GM21526 (cell line): Measurements from ENCODE around the gene RCVRN.
"Not testable (repeated sequence)": the region's sequence is repeated elsewhere in the genome, so short reads cannot be mapped to it uniquely, and the experiment has no call there.

Experiments
- ATAC-seq: cut with Tn5 transposase; IDR thresholded peaks from one replicate; pipeline ENCODE4 v1.9.1; 2021; ENCODE audit warnings: moderate library complexity; ENCODE audit not compliant: unreplicated experiment, low FRiP score

RCVRN gene

DNA sequence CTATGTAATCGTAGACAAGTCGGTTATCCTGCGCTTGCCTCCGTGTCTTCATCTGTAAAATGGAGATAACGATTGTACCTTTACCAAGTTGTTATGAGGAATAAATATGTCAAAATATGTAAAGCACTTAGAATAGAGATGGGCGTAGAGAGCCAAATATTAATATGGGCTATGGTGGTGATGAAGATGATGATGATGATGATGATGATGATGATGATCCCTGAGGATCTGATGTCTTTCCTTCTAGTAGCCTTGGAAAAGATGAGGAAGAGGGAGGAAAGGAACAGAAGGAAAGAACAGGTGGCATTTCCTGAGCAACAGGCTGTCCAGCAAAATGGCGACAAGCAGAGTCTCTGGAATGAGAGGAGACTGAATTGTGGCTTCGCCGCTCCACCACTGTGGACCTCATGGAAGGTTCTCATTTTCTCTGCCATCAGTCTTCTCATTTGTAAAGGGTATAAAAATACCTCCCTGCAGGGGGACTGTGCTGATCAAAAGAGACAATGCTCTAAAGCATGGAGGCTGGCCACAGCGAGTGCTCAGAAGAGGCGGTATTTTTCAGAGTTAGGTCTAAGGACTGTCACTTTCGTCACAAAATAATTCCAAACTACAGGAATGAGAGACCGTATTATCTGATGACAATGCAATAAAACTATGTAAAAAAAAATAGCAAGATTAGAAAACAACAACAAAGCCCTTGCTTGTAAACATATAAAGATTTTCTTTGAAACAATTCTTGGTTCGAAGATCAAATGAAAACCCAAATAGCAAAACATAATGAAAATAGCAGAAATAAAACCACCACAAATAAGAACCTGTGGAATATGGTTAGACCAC, 17.2 kb upstream of the RCVRN start:
- ATAC-seq, result no peak

DNA sequence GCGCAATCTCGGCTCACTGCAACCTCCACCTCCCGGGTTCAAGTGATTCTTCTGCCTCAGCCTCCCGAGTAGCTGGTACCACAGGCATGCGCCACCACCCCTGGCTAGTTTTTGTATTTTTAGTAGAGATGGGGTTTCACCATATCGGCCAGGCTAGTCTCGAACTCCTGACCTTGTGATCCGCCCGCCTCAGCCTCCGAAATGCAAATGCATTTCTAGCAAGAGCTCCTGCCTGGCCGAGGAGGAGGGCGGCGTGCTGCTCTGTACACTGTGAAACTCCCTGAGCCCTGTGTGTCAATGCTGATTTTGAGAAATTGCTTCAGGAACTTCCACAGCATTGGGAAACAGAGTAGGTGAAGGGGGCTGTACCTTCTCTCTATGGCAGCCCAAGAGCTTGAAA, 16.1 kb upstream of the RCVRN start:
- ATAC-seq, result not testable (repeated sequence)

DNA sequence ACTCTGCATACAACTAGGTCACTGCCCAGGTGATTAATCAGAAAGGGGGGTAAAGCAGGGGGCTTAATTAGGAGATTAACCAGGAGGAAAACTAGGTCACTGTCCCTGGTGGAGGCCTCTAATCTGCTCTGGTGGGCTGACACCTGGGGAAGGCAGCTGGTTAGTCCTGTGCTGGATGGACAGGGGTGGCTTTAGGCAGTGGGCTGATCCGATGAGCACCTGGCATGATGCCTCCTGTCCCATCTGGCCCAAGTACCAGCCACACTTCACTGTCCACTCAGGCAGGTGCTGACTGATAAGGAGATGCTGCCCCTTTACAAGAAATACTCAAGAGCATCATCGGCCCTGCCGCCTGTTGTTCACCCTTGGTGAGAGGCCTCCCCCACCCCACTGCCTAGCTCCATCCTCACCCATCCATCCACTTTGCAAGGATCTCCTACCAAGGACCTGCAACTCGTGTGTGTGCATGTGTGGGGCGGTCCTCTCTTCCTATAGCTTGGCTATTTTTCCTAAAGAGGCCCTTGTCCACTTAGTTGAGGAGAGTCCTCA, 13.8 kb upstream of the RCVRN start:
- no peak for ATAC-seq

DNA sequence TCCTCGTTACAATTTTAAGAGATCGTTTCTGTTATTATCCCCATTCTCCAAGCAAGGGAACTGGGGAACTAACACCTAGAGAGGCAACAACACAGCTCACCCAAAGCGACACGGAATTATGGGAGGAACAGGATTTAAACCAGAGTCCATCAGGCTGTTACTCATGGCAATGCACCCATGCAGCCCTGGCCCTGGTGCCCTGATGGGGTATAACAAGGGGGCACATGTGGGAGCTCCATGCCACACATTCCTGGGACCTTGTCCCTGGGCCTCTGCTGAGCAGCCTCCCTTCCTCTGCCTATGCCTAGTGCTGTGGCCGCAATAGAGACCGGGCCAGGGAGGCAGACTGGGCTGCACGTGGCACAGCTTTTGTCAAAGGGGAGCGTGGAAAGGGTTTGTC, 13.3 kb upstream of the RCVRN start:
- no peak for ATAC-seq

DNA sequence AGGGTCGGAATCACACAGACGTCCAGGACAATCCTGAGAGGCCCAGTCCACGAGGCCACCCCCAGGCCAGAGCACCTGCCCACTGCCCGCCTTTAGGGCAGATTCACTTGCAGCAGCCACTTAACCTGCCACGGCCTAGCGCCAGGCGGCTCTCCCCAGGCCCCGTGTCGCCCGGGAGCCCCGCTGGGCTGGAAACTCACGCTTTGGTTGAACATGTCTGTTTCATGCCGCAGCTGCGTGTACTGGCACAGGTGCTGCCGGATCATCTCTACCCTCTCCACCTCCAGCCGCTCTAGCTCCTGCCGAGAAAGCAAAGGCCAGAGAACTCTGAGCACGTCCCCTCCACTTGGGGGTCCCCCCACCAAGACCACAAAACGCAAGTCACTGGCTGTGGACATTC, 12.7 kb upstream of the RCVRN start:
- no peak for ATAC-seq

DNA sequence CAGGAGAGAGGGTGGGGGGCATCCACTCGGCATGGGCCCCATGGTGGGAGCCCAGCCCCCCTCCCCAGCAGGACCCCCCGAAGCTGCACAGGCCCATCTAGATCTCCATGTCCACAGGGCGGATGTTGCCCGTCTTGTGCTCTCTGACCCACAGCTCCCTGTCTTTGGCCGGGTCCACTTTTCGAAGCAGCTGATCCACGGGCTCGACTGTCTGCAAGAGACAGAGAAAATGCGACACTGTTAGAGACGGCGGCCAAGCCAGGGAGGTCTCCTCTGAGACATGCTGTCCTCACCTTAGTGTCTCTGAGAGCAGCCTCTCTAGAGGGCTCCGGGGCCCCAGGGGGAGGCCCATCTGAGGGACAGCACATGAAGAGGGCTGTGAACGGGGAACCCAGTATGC, 12.1 kb upstream of the RCVRN start:
- ATAC-seq, result no peak

DNA sequence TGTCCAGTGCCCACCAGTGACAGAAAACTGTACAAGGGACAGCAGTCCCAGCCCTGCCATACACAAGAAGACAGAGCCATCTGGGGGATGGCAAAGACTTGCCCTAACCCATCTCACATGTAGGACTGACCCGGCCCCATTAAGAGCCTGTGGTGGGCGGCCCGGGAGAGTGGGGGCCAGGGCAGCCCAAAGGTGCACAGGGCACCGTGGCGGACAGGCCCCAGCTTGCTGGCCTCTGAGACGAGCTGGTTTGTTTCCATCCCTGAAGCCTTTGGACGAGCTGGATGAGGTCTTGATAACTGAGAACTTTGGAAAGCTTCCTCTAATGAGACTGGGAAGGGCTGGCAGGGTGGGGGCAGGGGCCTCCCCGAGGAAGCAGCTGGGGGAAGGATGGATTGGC, 11.0 kb upstream of the RCVRN start:
- ATAC-seq, result no peak

DNA sequence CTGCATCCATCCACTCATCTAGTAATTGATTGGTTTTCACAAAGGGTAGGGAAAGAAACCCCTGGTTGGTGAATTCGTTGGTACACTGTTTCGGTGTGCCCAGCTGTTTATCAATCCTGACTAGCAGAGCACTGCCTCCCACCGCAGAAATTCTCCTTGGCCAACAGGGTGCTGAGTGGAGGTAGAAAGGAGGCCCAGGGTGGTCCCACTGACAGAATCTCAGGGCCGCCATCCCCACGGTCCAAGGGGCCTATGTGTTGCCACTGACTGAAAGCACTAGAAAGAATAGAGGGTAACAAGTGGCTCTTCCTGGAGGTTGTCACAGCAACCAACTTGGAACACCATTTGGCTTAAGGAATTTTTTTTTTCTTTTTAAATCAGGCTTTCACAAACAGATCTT, 8.4 kb upstream of the RCVRN start:
- ATAC-seq, result no peak

DNA sequence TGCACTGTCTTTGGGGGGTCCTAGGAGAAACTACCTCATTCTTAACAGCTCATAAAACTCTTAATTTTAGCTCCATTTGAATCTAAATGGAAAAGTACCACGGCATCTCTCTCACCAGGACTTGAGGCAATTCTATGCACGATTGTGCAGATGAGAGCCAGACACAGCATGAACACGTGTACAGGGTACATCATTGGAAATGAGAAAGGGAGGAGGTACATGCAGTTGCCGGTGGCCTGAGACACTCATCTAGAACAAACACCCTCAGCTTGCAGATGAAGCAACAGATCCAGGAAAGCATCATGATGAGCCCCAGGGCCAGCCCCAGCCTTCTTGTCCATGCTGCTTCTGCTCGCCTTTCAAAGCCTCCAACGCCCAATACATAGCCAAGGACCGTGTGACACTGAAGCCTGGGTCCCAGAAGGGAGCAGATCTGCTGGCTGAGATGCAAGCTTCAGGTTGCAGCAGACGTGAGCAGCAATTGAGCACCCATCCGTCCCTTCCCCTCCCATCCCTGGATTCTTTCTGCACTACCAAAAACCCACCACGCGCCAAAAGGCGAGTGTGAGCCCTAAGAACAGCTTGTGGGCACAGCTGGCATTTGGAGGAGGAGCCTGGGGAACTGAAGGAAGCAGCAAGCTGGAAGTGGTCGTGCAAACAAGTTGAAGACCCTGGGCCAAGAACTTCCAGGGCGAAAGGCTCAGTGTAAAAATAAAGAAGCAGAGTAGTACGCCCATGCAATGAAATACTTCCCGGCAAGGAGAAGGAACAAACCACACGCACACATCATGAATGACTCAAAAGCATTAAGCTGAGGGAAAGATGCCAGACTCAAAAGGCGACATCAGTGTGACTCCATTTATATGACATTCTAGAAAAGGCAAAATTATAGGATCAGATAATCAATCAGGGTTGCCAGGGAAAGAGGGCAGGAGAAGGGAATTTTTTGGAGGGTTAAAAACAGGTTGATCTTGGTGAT, 7.3 kb upstream of the RCVRN start:
- no peak for ATAC-seq

DNA sequence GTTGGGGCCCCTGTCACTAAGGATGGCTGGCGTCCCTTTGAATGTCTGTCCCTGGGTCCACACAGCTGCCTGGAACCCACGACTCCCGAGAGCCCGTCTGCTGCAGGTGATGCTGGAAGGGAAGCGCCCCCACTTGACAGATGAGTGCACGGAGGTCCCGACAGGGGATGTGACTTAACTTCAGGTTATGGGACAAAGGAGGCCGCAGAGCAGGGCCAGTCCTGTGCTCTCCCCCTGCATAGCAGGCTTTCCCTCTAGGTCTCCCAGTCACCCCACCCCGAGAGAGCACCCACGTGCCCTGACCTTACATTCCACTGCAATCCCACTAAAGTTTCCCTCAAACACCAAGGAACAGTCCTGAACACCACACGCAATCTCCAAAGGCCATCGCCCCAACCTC, 6.0 kb upstream of the RCVRN start:
- no peak for ATAC-seq

DNA sequence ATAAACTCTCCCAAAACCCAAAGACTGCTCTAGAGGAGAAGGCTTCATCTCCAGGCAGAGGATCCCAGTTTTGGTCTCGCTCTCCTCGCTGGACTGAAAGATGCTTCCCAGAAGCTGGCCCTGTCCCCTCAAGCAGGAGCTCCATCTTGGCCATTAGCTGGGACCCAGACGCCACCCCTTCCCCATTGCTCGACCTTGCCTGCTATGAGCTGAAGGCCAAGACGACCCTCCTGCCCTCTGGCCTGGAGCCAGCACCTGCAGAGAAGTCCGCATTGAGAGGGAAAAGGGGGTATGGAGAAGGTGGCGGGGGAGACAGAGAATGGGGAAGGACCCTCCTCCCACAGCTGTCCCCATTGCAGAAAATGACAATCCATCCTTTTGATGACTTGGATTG, 3.6 kb upstream of the RCVRN start:
- no peak for ATAC-seq

DNA sequence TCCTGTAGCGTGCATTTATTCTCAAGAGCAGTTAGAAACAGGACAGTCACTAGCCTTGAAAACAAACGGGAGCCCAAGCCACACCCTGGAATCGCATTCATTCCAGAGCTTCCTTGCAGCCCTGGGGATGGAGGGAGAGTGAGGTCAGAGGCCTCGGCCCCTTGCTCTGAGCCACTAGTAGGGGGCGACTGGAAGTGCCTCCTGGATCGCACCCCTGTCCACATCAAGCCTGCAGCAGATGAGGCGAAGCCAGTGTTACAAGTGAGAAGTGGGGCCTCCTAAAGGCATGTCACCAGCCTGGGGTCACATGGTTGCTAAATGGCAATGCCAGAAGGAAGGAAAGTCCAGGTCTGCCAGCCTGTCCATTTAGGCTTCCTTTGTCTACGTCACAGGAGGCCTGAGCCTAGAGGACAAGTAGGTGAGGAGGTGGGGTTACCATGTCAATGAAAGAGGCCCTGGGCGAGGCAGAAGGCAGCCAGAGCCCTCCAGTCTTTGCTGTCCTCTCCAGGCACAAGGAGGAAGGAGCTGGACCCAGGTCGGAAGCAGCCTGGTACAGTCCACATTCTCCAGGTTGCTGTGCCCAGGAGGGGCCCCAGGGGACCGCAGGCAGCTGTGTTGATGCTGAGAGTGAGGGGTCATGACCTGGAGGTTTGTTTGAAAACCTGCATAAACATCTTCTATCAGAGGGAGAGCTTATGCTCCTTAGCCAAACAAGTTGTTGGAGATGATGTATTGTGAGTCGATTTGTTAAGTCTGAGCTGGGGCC, 3.0 kb upstream of the RCVRN start:
- no peak for ATAC-seq

DNA sequence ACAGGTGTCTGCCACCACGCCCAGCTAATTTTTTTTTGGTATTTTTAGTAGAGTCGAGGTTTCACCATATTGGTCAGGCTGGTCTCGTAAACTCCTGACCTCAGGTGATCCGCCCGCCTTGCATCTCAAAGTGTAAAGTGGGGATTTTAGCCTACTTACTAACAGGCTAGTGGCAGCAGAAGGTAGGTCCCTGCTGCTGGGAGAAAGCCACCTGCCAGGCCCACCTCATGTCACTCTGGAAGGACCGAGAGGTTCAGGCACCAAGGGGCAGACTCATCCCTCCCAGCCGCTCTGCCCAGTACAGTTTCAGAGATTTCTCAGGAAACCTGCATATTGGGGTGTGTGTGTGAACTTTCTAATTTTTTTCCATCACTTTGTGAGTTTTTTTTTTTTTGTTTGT, 2.1 kb upstream of the RCVRN start:
- no peak for ATAC-seq

DNA sequence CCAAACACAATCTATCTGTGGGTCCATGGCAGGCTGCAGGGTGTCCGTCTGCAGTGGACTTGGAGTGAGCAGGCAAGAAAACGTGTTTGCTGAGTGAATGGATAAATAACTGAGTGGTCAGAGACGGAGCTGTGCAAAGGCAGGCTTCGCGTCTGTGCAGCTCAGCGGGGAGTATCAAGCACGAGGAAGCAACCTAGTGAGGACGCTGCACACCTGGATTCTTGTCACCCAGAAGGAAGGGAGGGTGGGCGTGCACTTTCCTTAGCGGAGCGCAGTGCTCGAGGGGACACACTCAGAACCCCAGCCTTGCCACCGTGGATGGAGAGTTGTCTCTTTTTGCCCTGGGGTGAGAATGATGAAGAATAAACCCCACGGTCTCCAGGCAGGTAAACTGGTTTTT, 1.5 kb upstream of the RCVRN start:
- ATAC-seq, result no peak

DNA sequence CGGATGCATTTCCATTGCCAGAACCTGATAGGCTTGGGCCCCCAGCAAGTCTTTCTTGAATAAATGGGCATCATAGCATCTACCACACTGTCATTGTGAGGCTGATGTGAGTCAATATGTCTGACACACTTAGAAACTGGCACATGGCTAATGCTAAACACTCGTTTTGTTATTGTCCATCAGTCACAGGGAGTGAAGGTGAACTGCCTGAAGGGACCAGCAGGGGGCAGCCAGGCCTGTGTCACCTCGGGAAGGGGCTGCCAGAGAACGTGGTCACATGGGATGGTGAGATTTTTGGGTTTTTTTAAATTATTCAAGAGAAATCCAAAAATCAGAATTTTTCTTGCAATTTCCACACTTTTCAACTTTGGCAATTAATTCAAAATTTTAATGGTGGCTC, 831 bp upstream of the RCVRN start:
- ATAC-seq, result no peak

DNA sequence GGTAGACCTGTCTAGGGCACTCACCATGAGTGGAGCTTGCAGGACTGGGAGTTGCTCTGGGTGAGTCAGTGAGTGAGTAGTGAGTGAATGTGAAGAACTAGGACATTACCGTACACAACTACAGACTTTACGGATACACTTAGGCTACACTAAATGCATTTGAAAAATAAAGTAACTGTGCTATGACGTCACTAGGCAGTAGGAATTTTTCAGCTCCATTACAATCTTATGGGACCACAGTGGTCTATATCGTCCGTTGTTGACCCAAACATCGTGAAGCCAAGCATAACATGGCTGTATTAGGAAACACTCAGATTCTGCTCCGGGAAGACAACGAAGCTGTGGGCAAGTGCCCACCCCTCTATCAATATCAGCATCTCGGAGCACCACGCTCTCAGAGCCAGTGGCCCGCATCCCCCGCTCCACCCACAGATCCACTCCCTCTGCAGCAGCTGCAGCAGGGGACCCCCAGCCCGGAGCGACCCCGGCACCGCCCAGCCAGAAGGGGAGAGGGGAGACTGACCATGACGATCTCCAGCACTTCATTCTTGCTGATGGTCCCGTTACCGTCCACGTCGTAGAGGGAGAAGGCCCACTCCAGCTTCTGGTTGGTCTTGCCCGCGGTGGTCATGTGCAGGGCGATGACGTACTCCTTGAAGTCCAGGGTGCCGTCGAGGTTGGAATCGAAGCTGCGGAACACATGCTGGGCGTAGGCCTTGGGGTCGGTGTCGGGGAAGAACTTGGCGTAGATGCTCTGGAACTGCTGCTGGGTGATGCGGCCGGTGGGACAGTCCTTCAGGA, 594 bp downstream of the RCVRN start:
- no peak for ATAC-seq

DNA sequence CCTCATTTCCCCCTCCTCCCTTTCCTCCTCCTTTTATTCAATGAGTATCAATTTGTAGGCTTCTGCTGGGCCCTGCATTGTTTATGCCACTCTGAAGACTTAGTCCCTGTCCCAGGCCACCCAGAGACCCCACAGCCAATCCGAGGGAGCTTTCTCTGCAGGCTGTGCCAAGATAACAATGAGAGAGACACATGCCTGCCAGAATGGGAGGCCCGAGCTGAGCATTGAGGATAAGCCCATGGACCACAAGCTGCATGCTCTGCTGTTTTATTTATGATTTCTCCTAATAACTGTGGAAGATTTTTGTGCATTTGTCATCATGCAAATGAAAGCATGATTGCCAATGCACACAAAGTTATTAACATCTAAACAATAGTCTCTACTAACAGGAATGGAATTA, 3.0 kb downstream of the RCVRN start:
- no peak for ATAC-seq

DNA sequence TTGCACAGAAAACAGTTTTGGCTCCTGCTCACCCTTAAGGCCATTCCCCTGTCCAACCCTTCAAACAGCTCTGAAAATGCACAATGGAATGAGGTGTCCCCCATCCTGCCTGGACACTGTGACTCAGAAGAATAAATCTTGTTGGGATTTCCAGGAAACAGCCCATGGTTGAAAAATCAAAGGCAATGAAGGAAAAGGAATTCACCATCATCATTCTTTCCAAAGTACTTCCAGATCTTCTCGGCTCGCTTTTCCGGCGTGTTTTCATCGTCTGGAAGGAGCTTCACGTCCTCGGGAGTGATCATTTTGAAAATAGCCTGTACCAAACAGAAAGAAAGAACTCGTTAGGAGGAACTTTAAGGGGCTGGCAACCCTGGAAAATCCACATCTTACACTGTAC, 4.3 kb downstream of the RCVRN start:
- ATAC-seq, result no peak

DNA sequence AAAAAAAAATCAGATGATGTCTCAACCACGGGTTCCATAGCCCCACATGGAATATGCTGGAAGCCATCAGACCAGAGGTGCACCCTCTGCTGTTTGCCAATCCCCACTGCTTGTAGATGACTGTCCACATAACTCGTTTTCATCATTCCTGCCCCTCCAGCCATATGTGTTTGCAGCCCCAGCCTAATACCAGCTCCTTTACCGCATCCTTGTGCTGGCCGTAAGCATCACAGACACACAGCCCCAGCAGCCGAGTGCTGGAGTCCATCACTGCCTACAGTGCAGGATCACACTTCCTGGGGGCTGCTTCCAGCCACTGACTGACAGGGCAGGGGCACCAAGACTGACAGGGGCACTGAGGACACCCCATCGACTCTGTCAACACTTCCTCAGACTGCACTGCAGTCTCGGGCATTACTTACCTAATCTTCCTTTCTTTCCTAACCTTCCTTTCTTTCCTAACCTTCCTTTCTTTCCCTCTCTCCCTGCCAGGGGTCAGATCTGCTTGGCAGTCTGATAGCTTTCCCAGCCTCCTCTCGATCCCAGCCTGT, 5.0 kb downstream of the RCVRN start:
- ATAC-seq, result no peak
